Body of pancreas (tissue), 4 donors: ENCODE results near the gene AKAP13.

ENCODE experiments used
- POLR2A ChIP-seq, 3 donors: fragments of 450-650 bp; IDR thresholded peaks; one replicate each; pipeline ENCODE4 v1.6.1; 2016; ENCODE audit warnings: antibody characterized with exemption in 3 of 3, mild to moderate bottlenecking in 2 of 3
- TF ChIP-seq, protein P1 (sequence below), 7 experiments: fragments of 450-650 bp in 4 of 7; fragments of 200-600 bp in 3 of 7; sonication (generic) in 3 of 7; IDR thresholded peaks; one replicate each; pipeline ENCODE4 v1.5.1; 2016 to 2019; ENCODE audit warnings: antibody characterized with exemption in 7 of 7

DNA sequence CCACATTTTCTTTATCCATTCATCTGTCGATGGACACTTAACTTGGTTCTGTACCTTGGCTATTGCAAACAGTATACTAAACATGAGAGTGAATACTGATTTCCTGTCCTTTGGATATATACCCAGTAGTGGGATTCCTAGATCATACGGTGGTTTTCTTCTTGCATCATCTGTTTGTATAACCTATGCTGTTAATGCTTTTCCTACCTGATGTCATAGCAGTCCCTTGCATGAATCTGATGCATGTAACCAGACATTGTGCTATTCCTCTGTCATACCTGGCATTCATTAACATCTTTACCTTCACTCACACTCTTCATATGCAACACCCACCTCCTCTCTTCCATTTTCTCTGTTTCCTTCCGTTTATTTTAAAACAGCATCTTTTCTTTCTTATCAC lies 229.1 kb downstream of the AKAP13 start:
- no peak for TF ChIP-seq POLR2A (IDR thresholded peaks at IDR 0.05)
- TF ChIP-seq, protein P1, sequence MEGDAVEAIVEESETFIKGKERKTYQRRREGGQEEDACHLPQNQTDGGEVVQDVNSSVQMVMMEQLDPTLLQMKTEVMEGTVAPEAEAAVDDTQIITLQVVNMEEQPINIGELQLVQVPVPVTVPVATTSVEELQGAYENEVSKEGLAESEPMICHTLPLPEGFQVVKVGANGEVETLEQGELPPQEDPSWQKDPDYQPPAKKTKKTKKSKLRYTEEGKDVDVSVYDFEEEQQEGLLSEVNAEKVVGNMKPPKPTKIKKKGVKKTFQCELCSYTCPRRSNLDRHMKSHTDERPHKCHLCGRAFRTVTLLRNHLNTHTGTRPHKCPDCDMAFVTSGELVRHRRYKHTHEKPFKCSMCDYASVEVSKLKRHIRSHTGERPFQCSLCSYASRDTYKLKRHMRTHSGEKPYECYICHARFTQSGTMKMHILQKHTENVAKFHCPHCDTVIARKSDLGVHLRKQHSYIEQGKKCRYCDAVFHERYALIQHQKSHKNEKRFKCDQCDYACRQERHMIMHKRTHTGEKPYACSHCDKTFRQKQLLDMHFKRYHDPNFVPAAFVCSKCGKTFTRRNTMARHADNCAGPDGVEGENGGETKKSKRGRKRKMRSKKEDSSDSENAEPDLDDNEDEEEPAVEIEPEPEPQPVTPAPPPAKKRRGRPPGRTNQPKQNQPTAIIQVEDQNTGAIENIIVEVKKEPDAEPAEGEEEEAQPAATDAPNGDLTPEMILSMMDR (IDR thresholded peaks at IDR 0.05) = no peak
